SIG-M5 (cell line): ENCODE data around the gene DOCK6.
"Not testable (repeated sequence)": the region's sequence is repeated elsewhere in the genome, so short reads cannot be mapped to it uniquely, and the experiment has no call there.

Source experiments
- DNase-seq: peaks from one replicate; lab custom pipeline; 2025; lab: John Stamatoyannopoulos, UW

The DOCK6 gene

GRCh38 chr19:11173516-11174155 lies 88.7 kb downstream of the DOCK6 start:
- no peak for DNase-seq

GRCh38 chr19:11172576-11172975 lies 89.7 kb downstream of the DOCK6 start:
- no peak for DNase-seq

- DNase-seq, result no peak
Observed at GRCh38 chr19:11171144-11171543, 91.2 kb downstream of the DOCK6 start.

- DNase-seq, result no peak
Observed at GRCh38 chr19:11169896-11170678, 92.2 kb downstream of the DOCK6 start.

GRCh38 chr19:11168568-11168967 lies 93.8 kb downstream of the DOCK6 start:
- no peak for DNase-seq

GRCh38 chr19:11166281-11167142 lies 95.8 kb downstream of the DOCK6 start:
- DNase-seq, result no peak

GRCh38 chr19:11165486-11166030 lies 96.8 kb downstream of the DOCK6 start:
- DNase-seq, result no peak

GRCh38 chr19:11164879-11165406 lies 97.4 kb downstream of the DOCK6 start:
- DNase-seq, result no peak

GRCh38 chr19:11164296-11164695 lies 98.0 kb downstream of the DOCK6 start:
- no peak for DNase-seq

- not testable (repeated sequence) for DNase-seq
Observed at GRCh38 chr19:11160440-11160768, 101.9 kb downstream of the DOCK6 start.

GRCh38 chr19:11159598-11160439 lies 102.5 kb downstream of the DOCK6 start:
- DNase-seq, result no peak

GRCh38 chr19:11155373-11156120 lies 106.8 kb downstream of the DOCK6 start, which contains the start of gene SPC24:
SPC24 (minus strand) TSS chr19:11155782; CDS start chr19:11155776, 6 bp downstream.
- peak; percentile 88 for DNase-seq

- no peak for DNase-seq
Observed at GRCh38 chr19:11154683-11155047, 107.7 kb downstream of the DOCK6 start.

- no peak for DNase-seq
Observed at GRCh38 chr19:11152318-11153062, 109.8 kb downstream of the DOCK6 start.

- DNase-seq, result no peak
Observed at GRCh38 chr19:11151181-11151580, 111.1 kb downstream of the DOCK6 start.
